Osteocyte (in vitro differentiated cells): ENCODE data around the gene FLOT1. TPM values are rescaled to one million over a fixed set of nuclear protein-coding genes. Genes with fewer than 3 reads are reported as not detected.
A peak's percentile ranks its signal among the peaks of the same experiment; 100 is the strongest.

Source experiments
- DNase-seq: peaks from one replicate; pipeline ENCODE4 v3.0.0; 2021; ENCODE audit warnings: mixed read lengths; ENCODE audit not compliant: unreplicated experiment; ENCODE audit errors: extremely low spot score
- H3K27ac Mint-ChIP-seq: one replicate; pipeline ENCODE4 v1.8.0; 2021; ENCODE audit warnings: mild to moderate bottlenecking, mixed read lengths; ENCODE audit not compliant: unreplicated experiment
- H3K27me3 Mint-ChIP-seq: one replicate; pipeline ENCODE4 v1.8.0; 2021; ENCODE audit warnings: mixed read lengths; ENCODE audit not compliant: unreplicated experiment
- H3K36me3 Mint-ChIP-seq: one replicate; pipeline ENCODE4 v1.8.0; 2021; ENCODE audit warnings: mixed read lengths; ENCODE audit not compliant: unreplicated experiment
- H3K4me1 Mint-ChIP-seq: one replicate; pipeline ENCODE4 v1.8.0; 2021; ENCODE audit warnings: mixed read lengths; ENCODE audit not compliant: unreplicated experiment
- H3K4me3 Mint-ChIP-seq: one replicate; pipeline ENCODE4 v1.8.0; 2021; ENCODE audit warnings: mild to moderate bottlenecking, moderate library complexity, mixed read lengths; ENCODE audit not compliant: unreplicated experiment
- H3K9me3 Mint-ChIP-seq: one replicate; pipeline ENCODE4 v1.8.0; 2021; ENCODE audit warnings: mixed read lengths; ENCODE audit not compliant: unreplicated experiment
- CTCF ChIP-seq: fragments of 200-600 bp; sonication (generic); IDR thresholded peaks from 2 replicates; pipeline ENCODE4 v1.5.0; 2021; ENCODE audit warnings: antibody characterized with exemption, mild to moderate bottlenecking, moderate library complexity
- total RNA-seq: library from RNA; stranded (reverse); gene quantifications from 2 replicates; pipeline ENCODE4 v1.2.1, GENCODE V29; 2021

Gene FLOT1
- total RNA-seq, 1 donor from 2014 or later: 88.1 TPM

- Mint-ChIP-seq H3K27me3 (no peaks in the 10 kb centered on the region), H3K4me3 (peak overlapping the region; percentile 15), H3K27ac (peak overlapping the region; percentile 96), H3K4me1 (peaks cover 69% of the 10 kb centered on the region), H3K9me3 (no peaks in the 10 kb centered on the region), H3K36me3 (peaks cover 10% of the 10 kb centered on the region)
- TF ChIP-seq CTCF: no peak
- no peak for DNase-seq
Measured at GRCh38 chr6:30747902-30748769, 5.6 kb upstream of the FLOT1 start.

GRCh38 chr6:30747300-30747687, 4.8 kb upstream of the FLOT1 start:
- H3K27ac Mint-ChIP-seq: peak overlapping the region; percentile 96
- DNase-seq: no peak
- H3K4me1 Mint-ChIP-seq: peaks cover 61% of the 10 kb centered on the region
- H3K9me3 Mint-ChIP-seq: no peaks in the 10 kb centered on the region
- no peaks in the 10 kb centered on the region for H3K27me3 Mint-ChIP-seq
- no peak for TF ChIP-seq CTCF
- H3K36me3 Mint-ChIP-seq: peaks cover 14% of the 10 kb centered on the region
- H3K4me3 Mint-ChIP-seq: peak overlapping the region; percentile 15

GRCh38 chr6:30744054-30744805, 1.7 kb upstream of the FLOT1 start, which contains the start of gene IER3:
IER3 (minus strand) TSS chr6:30744547; CDS start chr6:30744518, 29 bp downstream.
- H3K4me1 Mint-ChIP-seq: peaks cover 61% of the 10 kb centered on the region
- no peaks in the 10 kb centered on the region for H3K27me3 Mint-ChIP-seq
- peak; percentile 97 for DNase-seq
- H3K4me3 Mint-ChIP-seq: peak within 1 kb of the TSS; percentile 99
- TF ChIP-seq CTCF: peak; percentile 68
- peak within 1 kb of the TSS; percentile 98 for H3K27ac Mint-ChIP-seq
- no peaks in the 10 kb centered on the region for H3K9me3 Mint-ChIP-seq
- H3K36me3 Mint-ChIP-seq: peaks cover 32% of the 10 kb centered on the region

- peaks cover 55% of the 10 kb centered on the region for H3K4me1 Mint-ChIP-seq
- peak overlapping the region; percentile 98 for H3K27ac Mint-ChIP-seq
- DNase-seq: no peak
- H3K9me3 Mint-ChIP-seq: no peaks in the 10 kb centered on the region
- H3K4me3 Mint-ChIP-seq: peak overlapping the region; percentile 99
- H3K27me3 Mint-ChIP-seq: no peaks in the 10 kb centered on the region
- TF ChIP-seq CTCF: no peak
- peaks cover 37% of the 10 kb centered on the region for H3K36me3 Mint-ChIP-seq
Measured at GRCh38 chr6:30743099-30744053, 889 bp upstream of the FLOT1 start.
